Measurements from ENCODE around the gene C17orf50. TPM values are rescaled to one million over a fixed set of nuclear protein-coding genes. Genes with fewer than 3 reads are reported as not detected.
"Not testable (repeated sequence)": the region's sequence is repeated elsewhere in the genome, so short reads cannot be mapped to it uniquely, and the experiment has no call there.

Gene C17orf50
- total RNA-seq, 1 donor from 2014 or later, result not detected

DNA sequence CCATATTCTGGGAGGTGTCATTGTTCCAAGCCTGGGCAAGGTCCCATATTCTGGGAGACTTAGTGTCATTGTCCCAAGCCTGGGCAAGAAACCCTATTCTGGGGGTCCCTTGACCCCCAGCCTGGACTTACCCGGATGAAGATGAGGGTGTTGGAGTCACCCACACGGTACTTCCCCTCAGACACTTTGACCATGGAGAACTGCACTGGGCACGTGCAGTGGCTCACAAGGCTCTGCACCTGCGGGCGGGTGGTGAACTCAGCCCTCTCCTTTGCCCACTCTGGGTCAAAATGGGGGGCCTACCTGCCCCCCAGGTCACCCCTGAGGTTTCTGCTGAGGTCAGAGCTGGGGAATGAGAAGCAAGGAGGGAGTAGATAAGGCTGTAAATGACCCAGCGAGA is 11.7 kb upstream of the C17orf50 start:
- DNase-seq (ENCODE audit: low spot score), result no peak
- intact Hi-C loops (cut with DNase I), result no loop called here

GRCh38 chr17:35749560-35750412 is 10.9 kb upstream of the C17orf50 start:
- DNase-seq (ENCODE audit: low spot score), result no peak

GRCh38 chr17:35750526-35751395 is 9.9 kb upstream of the C17orf50 start:
- DNase-seq (ENCODE audit: low spot score), result no peak
- intact Hi-C loops (cut with DNase I), result no loop called here

More at GRCh38 chr17:35749560-35750412, 10.9 kb upstream of the C17orf50 start:
- intact Hi-C loops (cut with DNase I), result no loop called here

- DNase-seq (ENCODE audit: low spot score); intact Hi-C loops (cut with DNase I): not testable (repeated sequence)
Observed at GRCh38 chr17:35751541-35751940, 9.1 kb upstream of the C17orf50 start.

DNA sequence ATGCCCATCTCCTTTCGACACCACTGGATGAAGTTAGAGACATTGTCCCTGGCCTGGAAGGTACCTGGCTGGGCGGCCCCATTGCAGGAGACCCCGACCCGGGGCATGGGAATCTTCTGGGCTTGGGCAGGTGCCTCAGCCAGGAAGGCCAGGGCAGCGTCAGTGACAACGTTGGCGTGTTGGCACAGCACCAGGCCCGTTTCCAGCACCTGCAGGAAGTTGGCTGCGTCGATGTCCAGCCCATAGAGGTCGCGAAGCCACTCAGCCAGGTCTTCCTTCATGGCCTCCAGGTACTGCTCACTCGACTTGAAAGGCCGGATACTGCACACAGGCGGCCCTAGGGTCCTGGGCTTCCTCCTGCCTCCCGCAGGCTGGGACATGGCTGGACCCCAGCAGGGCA is 8.2 kb upstream of the C17orf50 start:
- intact Hi-C loops (cut with DNase I), result no loop called here
- DNase-seq (ENCODE audit: low spot score), result no peak

GRCh38 chr17:35752945-35753764 is 7.5 kb upstream of the C17orf50 start, which contains the start of gene GAS2L2:
Gene GAS2L2, minus strand, starts transcription at chr17:35753239. Its CDS starts 389 bp downstream, at chr17:35752850.
- no peak for DNase-seq (ENCODE audit: low spot score)
- intact Hi-C loops (cut with DNase I), result no loop called here

DNA sequence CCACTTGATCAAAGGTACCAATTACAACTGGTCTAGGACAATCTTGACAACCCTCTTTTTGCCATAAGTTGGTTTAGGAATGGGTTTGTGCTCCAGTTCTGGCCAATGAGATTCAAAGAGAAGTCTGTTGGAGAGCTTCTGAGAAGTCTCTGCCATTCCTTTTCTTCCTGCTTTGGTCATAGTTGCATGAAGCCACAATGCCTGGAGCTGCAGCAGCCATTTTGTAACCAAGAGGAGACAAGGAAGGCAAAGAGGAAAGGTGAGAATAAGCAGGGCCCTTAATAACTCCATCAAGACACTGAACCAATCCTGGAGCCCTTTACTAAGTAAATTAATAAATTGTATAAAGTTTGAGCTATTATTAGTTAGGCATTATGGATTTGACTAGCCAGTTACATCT is 3.4 kb upstream of the C17orf50 start:
- intact Hi-C loops (cut with DNase I), result no loop called here
- DNase-seq (ENCODE audit: low spot score), result no peak

DNA sequence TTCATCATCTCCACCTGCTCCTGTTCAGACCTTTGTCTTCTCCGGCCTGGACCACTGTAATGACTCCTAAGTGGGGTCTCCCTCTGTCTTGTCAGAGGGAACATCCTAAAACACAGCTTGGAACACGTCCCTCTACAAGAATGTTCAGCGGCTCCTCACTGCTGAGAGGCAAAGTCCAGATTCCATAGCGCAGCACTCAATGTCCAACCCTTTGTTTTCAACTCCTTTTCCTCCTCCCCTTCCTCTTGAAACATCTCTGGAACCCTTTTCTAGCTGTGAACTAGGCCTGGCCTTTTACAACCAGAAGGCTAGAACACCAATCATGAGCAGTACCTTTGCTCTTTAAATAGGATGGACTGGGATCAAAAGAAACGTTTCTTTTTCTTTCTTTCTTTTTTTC is 914 bp downstream of the C17orf50 start:
- intact Hi-C loops (cut with DNase I), result no loop called here

DNA sequence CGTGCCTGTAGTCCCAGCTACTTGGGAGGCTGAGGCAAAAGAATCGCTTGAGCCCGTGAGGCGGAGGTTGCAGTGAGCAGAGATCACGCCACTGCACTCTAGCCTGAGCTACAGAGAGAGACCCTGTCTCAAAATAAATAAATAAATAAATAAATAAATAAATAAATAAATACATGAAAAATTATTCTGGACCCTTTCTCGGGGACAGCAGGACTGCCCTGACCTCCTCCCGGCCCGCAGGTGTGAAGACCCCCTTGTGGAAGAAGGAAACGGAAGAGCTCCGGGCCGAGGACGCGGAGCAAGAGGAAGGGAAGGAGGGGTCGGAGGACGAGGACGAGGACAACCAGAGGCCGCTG is 3.1 kb downstream of the C17orf50 start:
- DNase-seq (ENCODE audit: low spot score), result no peak
- intact Hi-C loops (cut with DNase I), result loop anchor here (1.0 kb wide), 1 partner anchor 41 kb away; no protein-coding TSS in a partner anchor

More for the DNA sequence above, 914 bp downstream of the C17orf50 start:
- DNase-seq (ENCODE audit: low spot score), result no peak

DNA sequence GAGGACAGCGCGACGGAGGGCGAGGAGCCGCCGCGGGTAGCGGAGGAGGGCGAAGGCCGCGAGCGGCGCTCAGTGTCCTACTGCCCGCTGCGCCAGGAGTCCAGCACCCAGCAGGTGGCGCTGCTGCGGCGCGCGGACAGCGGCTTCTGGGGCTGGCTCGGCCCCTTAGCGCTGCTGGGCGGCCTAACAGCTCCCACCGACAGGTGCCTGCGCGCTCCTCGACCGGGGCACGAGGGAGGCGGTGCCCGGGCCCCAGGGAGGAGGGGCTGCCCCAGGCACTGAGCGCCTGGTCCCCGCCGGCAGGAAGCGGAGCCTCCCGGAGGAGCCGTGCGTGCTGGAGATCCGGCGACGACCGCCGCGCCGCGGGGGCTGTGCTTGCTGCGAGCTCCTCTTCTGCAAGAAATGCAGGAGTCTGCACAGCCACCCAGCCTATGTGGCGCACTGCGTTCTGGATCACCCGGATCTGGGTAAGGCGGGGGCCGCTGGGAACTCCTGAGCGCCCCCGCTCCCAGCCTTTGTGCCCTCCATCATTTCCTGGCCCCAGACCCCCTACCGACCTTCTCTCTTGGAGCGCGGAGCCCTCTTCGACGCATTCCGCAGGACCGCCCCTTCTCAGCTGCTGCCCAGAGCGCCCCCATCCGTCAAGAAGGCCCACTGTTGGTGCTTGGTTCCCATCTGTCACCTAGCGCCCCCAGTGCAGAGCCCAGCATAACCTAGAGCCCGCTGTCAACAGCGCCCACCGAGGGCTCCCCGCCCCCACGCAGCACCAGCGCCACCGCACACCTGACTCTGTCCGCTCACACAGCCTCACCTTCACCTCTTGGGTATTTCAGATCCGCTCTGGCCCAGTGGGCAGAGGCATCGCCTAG is 3.7 kb downstream of the C17orf50 start:
- intact Hi-C loops (cut with DNase I), result loop anchor here (1.0 kb wide), 1 partner anchor 40 kb away; no protein-coding TSS in a partner anchor
- peak; percentile 92 for DNase-seq (ENCODE audit: low spot score)

GRCh38 chr17:35765086-35765710 is 4.5 kb downstream of the C17orf50 start:
- intact Hi-C loops (cut with DNase I), result no loop called here
- no peak for DNase-seq (ENCODE audit: low spot score)

DNA sequence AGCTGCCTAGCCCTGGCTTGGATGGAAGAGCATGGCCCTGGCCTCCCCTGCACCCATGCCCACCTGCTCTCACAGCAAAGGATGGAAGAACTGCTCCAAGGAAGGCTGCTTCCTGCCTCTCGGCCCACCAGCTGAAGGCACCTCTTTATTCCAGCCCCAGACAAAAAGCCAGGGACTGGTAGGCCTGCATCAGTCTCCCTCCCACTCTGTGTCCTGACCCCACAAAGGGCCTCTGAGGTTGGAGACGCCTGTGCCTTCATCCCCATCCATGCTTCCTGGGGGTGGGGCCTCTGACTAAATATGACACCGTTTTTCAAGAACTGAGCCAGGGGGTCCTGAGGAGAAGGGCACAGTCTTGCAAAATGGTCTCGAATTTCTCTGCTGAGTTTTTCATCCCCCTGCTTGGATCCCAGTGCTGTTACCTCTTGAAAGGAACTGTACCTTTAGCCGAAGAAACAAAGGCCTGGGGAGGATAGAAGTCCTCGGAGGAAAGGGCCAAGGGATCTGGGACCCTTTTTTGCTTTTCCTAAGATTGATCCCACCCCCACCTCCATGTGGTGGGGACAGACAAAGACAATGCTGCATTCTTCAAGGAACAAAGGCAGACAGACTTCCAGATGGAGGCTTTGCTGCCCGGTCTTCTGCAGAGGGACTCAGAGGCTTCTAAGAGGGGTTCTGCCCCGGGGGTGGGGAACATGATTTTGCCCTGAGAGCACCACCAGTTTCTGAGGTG is 5.2 kb downstream of the C17orf50 start:
- intact Hi-C loops (cut with DNase I), result no loop called here

GRCh38 chr17:35766489-35766877 is 5.8 kb downstream of the C17orf50 start:
- DNase-seq (ENCODE audit: low spot score), result no peak
- intact Hi-C loops (cut with DNase I), result no loop called here

More for the DNA sequence above, 5.2 kb downstream of the C17orf50 start:
- DNase-seq (ENCODE audit: low spot score), result no peak

- intact Hi-C loops (cut with DNase I), result no loop called here
- no peak for DNase-seq (ENCODE audit: low spot score)
Observed at GRCh38 chr17:35766903-35767510, 6.3 kb downstream of the C17orf50 start.

DNA sequence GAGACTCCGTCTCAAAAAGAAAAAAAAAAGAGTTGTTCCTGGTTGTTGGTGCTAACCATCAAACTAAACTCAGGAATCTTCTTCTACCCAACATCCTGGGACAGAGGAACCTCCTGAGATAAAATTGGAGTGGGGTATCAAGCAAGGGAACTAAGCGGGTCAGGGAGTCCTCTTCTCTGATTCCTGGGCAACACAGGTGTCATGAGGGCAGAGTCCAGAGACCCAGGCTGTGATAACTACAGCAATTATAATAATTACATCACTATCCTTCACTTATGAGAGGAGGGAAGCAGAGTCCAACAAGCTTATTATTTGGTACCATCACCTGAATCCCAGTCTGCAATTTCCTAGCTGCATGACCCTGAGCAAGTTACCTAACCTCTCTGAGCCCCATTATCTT is 8.1 kb downstream of the C17orf50 start:
- intact Hi-C loops (cut with DNase I), result no loop called here
- DNase-seq (ENCODE audit: low spot score), result no peak

DNA sequence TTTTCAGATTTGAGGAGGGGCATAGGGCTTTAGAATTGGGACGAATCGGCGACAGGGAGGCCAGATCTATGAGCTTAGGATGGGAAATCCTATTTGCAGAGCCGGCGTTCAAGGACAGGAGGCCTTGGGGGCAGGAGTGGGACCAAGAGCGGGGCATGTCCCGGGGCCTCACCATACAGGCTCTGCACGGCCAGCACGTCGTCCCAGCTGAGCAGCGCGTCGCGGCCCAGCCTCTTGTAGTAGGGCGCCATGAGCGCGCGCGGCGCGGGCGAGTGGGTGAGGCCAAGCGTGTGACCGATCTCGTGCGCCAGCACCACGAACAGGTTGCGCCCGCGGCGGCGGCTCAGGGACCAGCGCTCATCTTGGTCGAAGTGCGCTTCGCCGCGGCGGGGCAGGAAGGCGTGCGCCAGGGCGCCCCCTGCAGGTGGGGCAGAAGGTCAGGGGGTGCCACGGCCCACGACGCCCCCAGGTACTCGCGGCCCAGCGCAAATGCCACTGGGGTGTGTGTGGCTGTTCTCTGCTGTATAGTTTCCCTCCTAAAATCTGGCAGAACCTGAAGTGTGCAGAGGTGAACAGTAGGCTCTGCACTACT is 9.3 kb downstream of the C17orf50 start:
- no peak for DNase-seq (ENCODE audit: low spot score)
- intact Hi-C loops (cut with DNase I), result no loop called here

DNA sequence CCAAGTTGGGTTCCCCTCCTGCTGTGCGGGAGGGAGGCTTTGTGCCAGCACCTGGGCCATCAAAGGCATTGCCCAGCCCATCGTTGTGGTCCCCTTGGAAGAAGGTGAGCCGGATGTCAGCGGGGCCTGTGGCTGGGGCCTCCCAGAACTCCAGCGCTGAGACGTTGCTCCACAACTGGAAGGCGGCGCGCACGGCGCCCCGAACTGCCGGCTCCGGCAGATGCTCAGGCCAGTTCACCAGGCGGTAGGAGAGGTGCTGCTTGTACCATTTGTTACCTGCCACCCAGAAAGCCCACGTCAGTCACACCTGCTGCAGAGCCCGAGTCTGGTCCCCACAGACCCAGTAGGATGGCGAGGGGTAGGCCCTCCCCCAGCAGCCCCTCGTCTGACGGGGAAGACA is 12.4 kb downstream of the C17orf50 start:
- intact Hi-C loops (cut with DNase I), result no loop called here
- no peak for DNase-seq (ENCODE audit: low spot score)
